22Rv1 (cell line): ENCODE data around the gene TPRA1.

ENCODE experiments used
- ZFX ChIP-seq: fragments of 450-650 bp; IDR thresholded peaks from 2 replicates; pipeline ENCODE4 v1.6.1; 2017; ENCODE audit warnings: antibody characterized with exemption, borderline replicate concordance
- TF ChIP-seq, protein P1 (sequence below): fragments of 450-650 bp; IDR thresholded peaks from 2 replicates; pipeline ENCODE4 v1.5.1; 2017; ENCODE audit warnings: mild to moderate bottlenecking

DNA sequence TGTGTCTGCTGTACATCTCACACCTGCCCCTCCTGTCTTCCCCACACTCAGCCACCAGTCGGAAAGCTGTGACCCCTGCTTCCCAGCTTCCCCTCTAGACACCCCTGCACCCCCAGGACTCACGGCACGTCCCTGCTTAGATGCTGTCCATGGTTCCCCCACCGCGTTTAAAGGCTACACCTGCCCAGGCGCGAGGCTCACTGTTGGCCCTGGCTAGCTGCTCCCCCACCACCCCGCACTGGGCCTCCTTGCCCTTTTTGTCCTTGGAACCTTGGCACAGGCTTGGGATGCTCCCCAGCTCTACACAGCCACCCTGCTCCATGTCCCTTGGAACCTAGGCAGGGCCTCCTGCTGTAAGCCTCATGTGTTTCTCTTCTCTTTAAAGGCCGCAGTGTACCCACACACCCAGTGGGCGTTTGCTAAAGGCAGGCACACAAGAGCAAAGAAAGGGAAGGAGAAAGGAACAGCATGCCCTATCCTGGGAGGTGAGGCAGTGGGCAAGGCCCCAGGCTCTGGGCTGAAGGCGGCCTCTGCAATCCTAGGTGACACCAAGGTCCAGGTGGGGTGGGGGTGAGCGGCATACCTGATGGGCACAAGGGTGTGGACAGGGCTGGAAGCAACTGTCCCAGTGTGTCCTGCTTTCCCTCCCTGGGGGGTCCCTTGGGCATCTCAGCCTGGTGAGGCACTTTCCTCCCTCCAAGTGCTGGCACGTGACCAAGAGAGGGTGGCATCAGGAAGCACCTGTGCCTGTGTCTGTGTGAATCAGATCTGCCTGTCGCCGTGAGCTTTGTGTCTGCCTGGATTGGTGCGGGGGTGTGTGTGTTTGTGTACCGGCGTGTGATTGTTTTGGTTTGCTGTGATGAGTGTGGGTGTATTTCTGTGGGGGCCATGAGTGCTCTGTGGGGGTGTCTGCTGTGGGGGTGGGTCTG, 54.4 kb downstream of the TPRA1 start:
- TF ChIP-seq, protein P1, sequence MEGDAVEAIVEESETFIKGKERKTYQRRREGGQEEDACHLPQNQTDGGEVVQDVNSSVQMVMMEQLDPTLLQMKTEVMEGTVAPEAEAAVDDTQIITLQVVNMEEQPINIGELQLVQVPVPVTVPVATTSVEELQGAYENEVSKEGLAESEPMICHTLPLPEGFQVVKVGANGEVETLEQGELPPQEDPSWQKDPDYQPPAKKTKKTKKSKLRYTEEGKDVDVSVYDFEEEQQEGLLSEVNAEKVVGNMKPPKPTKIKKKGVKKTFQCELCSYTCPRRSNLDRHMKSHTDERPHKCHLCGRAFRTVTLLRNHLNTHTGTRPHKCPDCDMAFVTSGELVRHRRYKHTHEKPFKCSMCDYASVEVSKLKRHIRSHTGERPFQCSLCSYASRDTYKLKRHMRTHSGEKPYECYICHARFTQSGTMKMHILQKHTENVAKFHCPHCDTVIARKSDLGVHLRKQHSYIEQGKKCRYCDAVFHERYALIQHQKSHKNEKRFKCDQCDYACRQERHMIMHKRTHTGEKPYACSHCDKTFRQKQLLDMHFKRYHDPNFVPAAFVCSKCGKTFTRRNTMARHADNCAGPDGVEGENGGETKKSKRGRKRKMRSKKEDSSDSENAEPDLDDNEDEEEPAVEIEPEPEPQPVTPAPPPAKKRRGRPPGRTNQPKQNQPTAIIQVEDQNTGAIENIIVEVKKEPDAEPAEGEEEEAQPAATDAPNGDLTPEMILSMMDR: no peak
- no peak for TF ChIP-seq ZFX
